PFSK-1 (cell line): ENCODE measurements around the gene UNC5C.

Experiments used
- FOXP2 ChIP-seq: optimal IDR thresholded peaks from 2 replicates; pipeline ENCODE3; 2011; ENCODE audit warnings: borderline replicate concordance, control low read depth, inconsistent platforms; ENCODE audit not compliant: insufficient read depth; ENCODE audit errors: extremely low read length, extremely low read depth
- POLR2AphosphoS5 ChIP-seq: IDR thresholded peaks from 2 replicates; pipeline ENCODE4 v1.6.1; 2012; ENCODE audit warnings: low read depth, mild to moderate bottlenecking, control low read depth, low read length, moderate library complexity
- SIN3A ChIP-seq: IDR thresholded peaks from 2 replicates; pipeline ENCODE4 v1.6.1; 2012; ENCODE audit warnings: mild to moderate bottlenecking, low read length, moderate library complexity, borderline replicate concordance; ENCODE audit not compliant: insufficient read depth
- TAF1 ChIP-seq: IDR thresholded peaks from 2 replicates; pipeline ENCODE4 v1.6.1; 2012; ENCODE audit warnings: low read length, control low read depth, borderline replicate concordance; ENCODE audit not compliant: insufficient read depth
- TF ChIP-seq, protein P1 (sequence below), 2 experiments: IDR thresholded peaks; 2 replicates each; pipeline versions ENCODE4 v1.6.1 to v1.8.0; 2011 to 2012; ENCODE audit warnings: low read depth in 2 of 2, low read length in 2 of 2, control low read depth in 1 of 2, inconsistent platforms in 1 of 2, mild to moderate bottlenecking in 1 of 2, moderate library complexity in 1 of 2; ENCODE audit not compliant: insufficient read depth in 1 of 2

UNC5C gene

DNA sequence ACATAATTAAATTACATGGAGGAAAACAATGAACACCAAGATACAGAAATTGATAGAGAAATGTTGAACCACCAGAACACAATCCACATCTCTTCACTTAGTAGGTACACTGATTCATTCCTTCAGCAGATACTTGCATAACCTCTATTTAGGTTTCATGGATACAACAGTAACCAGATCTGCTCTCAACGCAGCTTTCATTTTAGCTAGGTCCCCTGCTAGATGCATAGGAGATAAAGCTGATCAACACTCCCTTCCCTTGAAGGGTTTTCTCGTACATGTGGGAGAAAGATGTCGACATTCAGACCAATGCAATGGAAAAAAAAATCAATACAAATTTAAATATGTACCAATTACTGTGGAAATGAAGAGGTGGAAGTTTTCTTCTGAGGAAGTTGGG, 37.3 kb downstream of the UNC5C start:
- TF ChIP-seq TAF1 (no peak), FOXP2 (no peak), SIN3A (no peak), POLR2AphosphoS5 (no peak)
- TF ChIP-seq, protein P1, sequence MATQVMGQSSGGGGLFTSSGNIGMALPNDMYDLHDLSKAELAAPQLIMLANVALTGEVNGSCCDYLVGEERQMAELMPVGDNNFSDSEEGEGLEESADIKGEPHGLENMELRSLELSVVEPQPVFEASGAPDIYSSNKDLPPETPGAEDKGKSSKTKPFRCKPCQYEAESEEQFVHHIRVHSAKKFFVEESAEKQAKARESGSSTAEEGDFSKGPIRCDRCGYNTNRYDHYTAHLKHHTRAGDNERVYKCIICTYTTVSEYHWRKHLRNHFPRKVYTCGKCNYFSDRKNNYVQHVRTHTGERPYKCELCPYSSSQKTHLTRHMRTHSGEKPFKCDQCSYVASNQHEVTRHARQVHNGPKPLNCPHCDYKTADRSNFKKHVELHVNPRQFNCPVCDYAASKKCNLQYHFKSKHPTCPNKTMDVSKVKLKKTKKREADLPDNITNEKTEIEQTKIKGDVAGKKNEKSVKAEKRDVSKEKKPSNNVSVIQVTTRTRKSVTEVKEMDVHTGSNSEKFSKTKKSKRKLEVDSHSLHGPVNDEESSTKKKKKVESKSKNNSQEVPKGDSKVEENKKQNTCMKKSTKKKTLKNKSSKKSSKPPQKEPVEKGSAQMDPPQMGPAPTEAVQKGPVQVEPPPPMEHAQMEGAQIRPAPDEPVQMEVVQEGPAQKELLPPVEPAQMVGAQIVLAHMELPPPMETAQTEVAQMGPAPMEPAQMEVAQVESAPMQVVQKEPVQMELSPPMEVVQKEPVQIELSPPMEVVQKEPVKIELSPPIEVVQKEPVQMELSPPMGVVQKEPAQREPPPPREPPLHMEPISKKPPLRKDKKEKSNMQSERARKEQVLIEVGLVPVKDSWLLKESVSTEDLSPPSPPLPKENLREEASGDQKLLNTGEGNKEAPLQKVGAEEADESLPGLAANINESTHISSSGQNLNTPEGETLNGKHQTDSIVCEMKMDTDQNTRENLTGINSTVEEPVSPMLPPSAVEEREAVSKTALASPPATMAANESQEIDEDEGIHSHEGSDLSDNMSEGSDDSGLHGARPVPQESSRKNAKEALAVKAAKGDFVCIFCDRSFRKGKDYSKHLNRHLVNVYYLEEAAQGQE (IDR thresholded peaks at IDR 0.05; ENCODE audit: insufficient read depth in 1 of 2, low read depth in 2 of 2, low read length in 2 of 2): no peak

DNA sequence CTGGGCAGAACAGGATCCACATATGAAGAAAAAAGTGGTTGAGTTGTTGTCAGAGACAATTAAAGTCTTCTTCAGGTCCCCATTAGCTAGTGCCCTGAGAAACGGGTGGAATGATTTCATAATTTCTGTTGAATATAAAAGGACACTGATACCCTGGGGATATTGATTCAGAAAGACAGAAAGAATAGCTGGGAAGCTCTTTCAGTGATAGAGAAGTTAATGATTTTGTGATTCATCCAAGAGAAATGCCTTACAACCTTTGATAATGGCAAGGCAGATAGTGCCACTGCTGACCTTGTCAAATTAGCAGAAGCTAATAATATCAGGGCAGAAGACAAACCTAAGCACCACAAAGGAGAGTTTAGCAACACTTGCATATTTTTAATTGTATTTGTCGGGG, 37.9 kb downstream of the UNC5C start:
- TF ChIP-seq FOXP2: no peak
- TF ChIP-seq SIN3A: no peak
- TF ChIP-seq POLR2AphosphoS5: no peak
- TF ChIP-seq TAF1: no peak
- TF ChIP-seq, protein P1 (IDR thresholded peaks at IDR 0.05; ENCODE audit: insufficient read depth in 1 of 2, low read depth in 2 of 2, low read length in 2 of 2): no peak

DNA sequence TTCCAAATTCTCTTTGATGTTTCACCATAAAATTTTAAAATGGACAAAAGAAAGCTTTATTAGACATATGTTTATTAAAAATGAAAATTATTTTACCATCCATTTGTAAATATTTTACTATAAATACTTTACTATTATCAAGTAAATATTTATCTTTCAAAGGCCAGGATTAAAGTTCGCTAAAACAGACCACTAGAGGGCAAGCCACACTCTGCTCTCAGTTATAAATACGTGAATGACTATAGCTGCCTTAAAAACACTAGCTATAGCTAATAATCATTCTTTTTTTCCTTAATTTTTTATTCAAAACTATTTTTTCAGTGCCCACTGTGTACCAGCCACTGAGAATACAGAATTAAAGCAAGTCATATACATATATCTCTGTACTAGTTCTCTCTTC, 38.6 kb downstream of the UNC5C start:
- no peak for TF ChIP-seq SIN3A
- TF ChIP-seq, protein P1 (IDR thresholded peaks at IDR 0.05; ENCODE audit: insufficient read depth in 1 of 2, low read depth in 2 of 2, low read length in 2 of 2): no peak

DNA sequence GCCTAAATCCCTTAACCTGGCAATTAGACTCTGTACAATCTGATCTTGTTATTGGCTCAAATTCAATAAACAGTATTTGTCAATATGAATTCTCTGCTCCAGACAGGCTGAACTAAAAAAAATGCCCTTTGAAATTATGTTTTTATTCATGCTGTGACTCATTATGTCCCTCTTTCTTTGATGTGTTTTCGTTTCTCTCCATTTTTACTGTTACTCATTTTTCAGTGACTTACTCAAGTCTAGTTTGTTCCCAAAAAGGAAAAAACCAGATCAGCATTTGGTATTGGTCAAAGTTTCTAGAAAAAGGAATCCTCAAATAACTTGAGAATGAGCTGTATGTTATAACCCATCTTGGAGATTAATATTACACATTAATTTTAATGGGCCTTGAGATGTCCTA, 40.4 kb downstream of the UNC5C start:
- TF ChIP-seq, protein P1 (IDR thresholded peaks at IDR 0.05; ENCODE audit: insufficient read depth in 1 of 2, low read depth in 2 of 2, low read length in 2 of 2): no peak
- TF ChIP-seq POLR2AphosphoS5: no peak
- TF ChIP-seq FOXP2: no peak
- no peak for TF ChIP-seq SIN3A
- TF ChIP-seq TAF1: no peak

DNA sequence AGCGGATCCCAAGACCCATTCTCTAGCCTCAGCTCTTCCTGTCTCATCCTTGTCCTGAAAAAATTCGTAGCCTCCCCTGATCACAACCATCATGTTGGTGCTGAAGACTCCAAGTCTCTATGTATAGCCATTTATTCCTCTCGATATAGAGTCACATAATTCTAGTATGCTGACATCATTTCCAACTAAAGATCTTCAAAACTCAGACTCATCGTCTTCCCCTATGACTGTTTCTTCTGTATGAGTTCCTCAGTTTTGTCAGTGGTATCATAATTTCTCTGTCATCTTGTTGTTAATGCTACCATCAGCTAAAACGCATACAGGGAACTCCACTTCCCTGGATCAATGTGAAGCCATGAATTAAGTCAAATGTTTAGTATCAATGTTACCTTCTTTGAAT, 41.2 kb downstream of the UNC5C start:
- TF ChIP-seq FOXP2 (no peak), POLR2AphosphoS5 (no peak), SIN3A (no peak), TAF1 (no peak)
- TF ChIP-seq, protein P1 (IDR thresholded peaks at IDR 0.05; ENCODE audit: insufficient read depth in 1 of 2, low read depth in 2 of 2, low read length in 2 of 2): no peak
